A549 (cell line): Measurements from ENCODE around the gene GSE1.

Experiments used
- CHD2 ChIP-seq: fragments of 150-350 bp; IDR thresholded peaks from 2 replicates; pipeline ENCODE4 v1.6.1; 2014; ENCODE audit warnings: low read length; ENCODE audit not compliant: partially characterized antibody
- JUN ChIP-seq, 2 experiments: fragments of >200 bp; sonication (Bioruptor Twin); formaldehyde crosslinking; IDR thresholded peaks; 2 replicates in 1 of 2; 3 replicates in 1 of 2; pipeline ENCODE4 v1.6.1; 2016 to 2017
- MAFK ChIP-seq: fragments of 450-650 bp; IDR thresholded peaks from 2 replicates; pipeline ENCODE4 v1.6.1; 2014; ENCODE audit not compliant: partially characterized antibody
- POLR2A ChIP-seq: IDR thresholded peaks from 2 replicates; pipeline ENCODE4 v1.6.1; 2012; ENCODE audit warnings: mild to moderate bottlenecking, low read length
- RAD21 ChIP-seq, 2 experiments: fragments of >200 bp in 1 of 2; sonication (Bioruptor Twin) in 1 of 2; formaldehyde crosslinking in 1 of 2; IDR thresholded peaks in 1 of 2; conservative IDR thresholded peaks in 1 of 2; 2 replicates in 1 of 2; 3 replicates in 1 of 2; pipeline ENCODE4 v1.6.1; 2012 to 2018; ENCODE audit warnings: inconsistent platforms in 1 of 2
- SREBF2 ChIP-seq: fragments of 450-650 bp; IDR thresholded peaks from 2 replicates; pipeline ENCODE4 v1.6.1; 2014; ENCODE audit warnings: mild to moderate bottlenecking, moderate library complexity
- ZFP36 ChIP-seq: fragments of 450-650 bp; IDR thresholded peaks from 2 replicates; pipeline ENCODE4 v1.6.1; 2014; ENCODE audit warnings: borderline replicate concordance; ENCODE audit not compliant: partially characterized antibody
- TF ChIP-seq, protein P1 (sequence below): fragments of >200 bp; sonication (Bioruptor Twin); formaldehyde crosslinking; IDR thresholded peaks from 3 replicates; pipeline ENCODE4 v1.5.1; 2016
- TF ChIP-seq, protein P2 (sequence below): IDR thresholded peaks from 2 replicates; pipeline ENCODE4 v1.6.1; 2012

DNA sequence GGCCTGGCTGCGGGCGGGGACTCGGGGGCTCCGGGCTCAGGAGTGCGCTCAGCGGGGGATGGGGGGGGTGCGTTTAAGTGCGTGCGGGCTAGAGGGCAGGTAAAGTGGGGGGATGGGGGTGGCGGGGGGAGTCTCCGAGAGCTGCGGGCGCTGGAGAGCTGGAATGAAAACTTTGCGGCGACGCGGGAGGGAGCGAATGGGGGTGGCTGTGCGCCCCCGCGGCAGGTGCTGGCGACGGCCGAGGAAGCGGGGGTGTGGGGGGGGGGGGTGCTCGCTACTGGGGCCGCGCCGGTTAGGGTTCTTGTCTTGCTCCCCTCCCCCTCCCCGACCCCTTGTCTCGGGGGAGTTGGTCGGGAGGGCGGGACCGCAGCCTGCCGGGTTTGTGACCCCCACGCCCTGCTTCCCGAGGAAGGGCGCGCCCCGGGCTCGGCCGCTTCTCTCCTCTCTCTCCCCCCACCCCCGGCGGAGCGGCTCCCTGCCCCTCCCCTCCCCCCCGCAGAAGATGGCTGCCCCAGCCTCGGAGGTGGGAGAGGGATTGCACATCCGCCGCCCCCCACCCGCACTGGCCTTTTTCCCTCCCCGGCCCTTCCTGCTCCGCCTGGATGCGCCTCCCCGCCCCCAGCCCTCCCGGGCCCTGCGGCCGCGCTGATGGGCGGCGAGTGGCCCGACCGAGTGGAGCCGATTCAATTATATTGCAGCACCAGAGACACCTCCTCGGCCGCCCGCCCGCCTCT is 649 bp downstream of the GSE1 start:
- TF ChIP-seq, protein P1, sequence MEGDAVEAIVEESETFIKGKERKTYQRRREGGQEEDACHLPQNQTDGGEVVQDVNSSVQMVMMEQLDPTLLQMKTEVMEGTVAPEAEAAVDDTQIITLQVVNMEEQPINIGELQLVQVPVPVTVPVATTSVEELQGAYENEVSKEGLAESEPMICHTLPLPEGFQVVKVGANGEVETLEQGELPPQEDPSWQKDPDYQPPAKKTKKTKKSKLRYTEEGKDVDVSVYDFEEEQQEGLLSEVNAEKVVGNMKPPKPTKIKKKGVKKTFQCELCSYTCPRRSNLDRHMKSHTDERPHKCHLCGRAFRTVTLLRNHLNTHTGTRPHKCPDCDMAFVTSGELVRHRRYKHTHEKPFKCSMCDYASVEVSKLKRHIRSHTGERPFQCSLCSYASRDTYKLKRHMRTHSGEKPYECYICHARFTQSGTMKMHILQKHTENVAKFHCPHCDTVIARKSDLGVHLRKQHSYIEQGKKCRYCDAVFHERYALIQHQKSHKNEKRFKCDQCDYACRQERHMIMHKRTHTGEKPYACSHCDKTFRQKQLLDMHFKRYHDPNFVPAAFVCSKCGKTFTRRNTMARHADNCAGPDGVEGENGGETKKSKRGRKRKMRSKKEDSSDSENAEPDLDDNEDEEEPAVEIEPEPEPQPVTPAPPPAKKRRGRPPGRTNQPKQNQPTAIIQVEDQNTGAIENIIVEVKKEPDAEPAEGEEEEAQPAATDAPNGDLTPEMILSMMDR: no peak
- TF ChIP-seq SREBF2: no peak
- no peak for TF ChIP-seq POLR2A
- TF ChIP-seq, protein P2, sequence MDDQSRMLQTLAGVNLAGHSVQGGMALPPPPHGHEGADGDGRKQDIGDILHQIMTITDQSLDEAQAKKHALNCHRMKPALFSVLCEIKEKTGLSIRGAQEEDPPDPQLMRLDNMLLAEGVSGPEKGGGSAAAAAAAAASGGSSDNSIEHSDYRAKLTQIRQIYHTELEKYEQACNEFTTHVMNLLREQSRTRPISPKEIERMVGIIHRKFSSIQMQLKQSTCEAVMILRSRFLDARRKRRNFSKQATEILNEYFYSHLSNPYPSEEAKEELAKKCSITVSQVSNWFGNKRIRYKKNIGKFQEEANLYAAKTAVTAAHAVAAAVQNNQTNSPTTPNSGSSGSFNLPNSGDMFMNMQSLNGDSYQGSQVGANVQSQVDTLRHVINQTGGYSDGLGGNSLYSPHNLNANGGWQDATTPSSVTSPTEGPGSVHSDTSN: no peak
- no peak for TF ChIP-seq CHD2
- 0 out of 5 replicates have a peak, but pooled peaks of 1 of the 2 experiments have one; percentile 20 for TF ChIP-seq JUN (IDR thresholded peaks at IDR 0.05)
- no peak for TF ChIP-seq MAFK
- TF ChIP-seq ZFP36: no peak
- TF ChIP-seq RAD21 (conservative IDR thresholded peaks at IDR 0.05 in 1 of 2, IDR thresholded peaks at IDR 0.05 in 1 of 2): no peak
